Hepatocyte (in vitro differentiated cells): ENCODE results near the gene ITPA. TPM values are rescaled to one million over a fixed set of nuclear protein-coding genes. Genes with fewer than 3 reads are reported as not detected.

Experiments
- DNase-seq: peaks from one replicate; pipeline ENCODE4 v3.0.0-alpha.2; 2016; ENCODE audit warnings: low spot score
- H2AFZ ChIP-seq: fragments of 200-600 bp; sonication (generic); 2 replicates; pipeline ENCODE4 v1.6.0; 2016; ENCODE audit warnings: antibody characterized with exemption, mild to moderate bottlenecking
- H3K27ac ChIP-seq: fragments of 200-600 bp; sonication (generic); 2 replicates; pipeline ENCODE4 v1.5.1; 2016; ENCODE audit warnings: mild to moderate bottlenecking
- H3K27me3 ChIP-seq: fragments of 200-600 bp; sonication (generic); 2 replicates; pipeline ENCODE4 v1.6.1; 2016
- H3K36me3 ChIP-seq: fragments of 200-600 bp; sonication (generic); replicated peaks from 2 replicates; pipeline ENCODE4 v1.5.1; 2016; ENCODE audit warnings: low read depth; ENCODE audit not compliant: insufficient read depth
- H3K4me1 ChIP-seq: fragments of 200-600 bp; sonication (generic); 2 replicates; pipeline ENCODE4 v1.5.1; 2016; ENCODE audit warnings: mild to moderate bottlenecking, moderate library complexity; ENCODE audit not compliant: insufficient read depth
- H3K4me2 ChIP-seq: fragments of 200-600 bp; sonication (generic); 2 replicates; pipeline ENCODE4 v1.6.0; 2016
- H3K4me3 ChIP-seq: fragments of 200-600 bp; sonication (generic); 2 replicates; pipeline ENCODE4 v1.5.1; 2016; ENCODE audit warnings: mild to moderate bottlenecking
- H3K79me2 ChIP-seq: fragments of 200-600 bp; sonication (generic); 2 replicates; pipeline ENCODE4 v1.6.0; 2017; ENCODE audit warnings: mild to moderate bottlenecking
- H3K9me2 ChIP-seq: fragments of 200-600 bp; sonication (generic); replicated peaks from 2 replicates; pipeline ENCODE4 v1.6.0; 2017; ENCODE audit warnings: mild to moderate bottlenecking; ENCODE audit not compliant: insufficient read depth
- H3K9me3 ChIP-seq: fragments of 200-600 bp; sonication (generic); 2 replicates; pipeline ENCODE4 v1.5.1; 2016; ENCODE audit warnings: low read depth, mild to moderate bottlenecking
- H4K20me1 ChIP-seq: fragments of 200-600 bp; sonication (generic); 2 replicates; pipeline ENCODE4 v1.6.0; 2016; ENCODE audit warnings: mild to moderate bottlenecking; ENCODE audit not compliant: insufficient read depth, poor library complexity, severe bottlenecking
- EZH2 ChIP-seq: fragments of 200-600 bp; sonication (generic); IDR thresholded peaks from 2 replicates; pipeline ENCODE4 v1.6.1; 2016; ENCODE audit warnings: antibody characterized with exemption, mild to moderate bottlenecking, borderline replicate concordance
- EZH2phosphoT487 ChIP-seq: fragments of 200-600 bp; sonication (generic); IDR thresholded peaks from one replicate; pipeline ENCODE4 v1.6.1; 2018; ENCODE audit warnings: antibody characterized with exemption, mild to moderate bottlenecking, low read depth, moderate library complexity; ENCODE audit not compliant: unreplicated experiment, severe bottlenecking
- WGBS: methylation state at CpG from one replicate; pipeline ENCODE4 v1.1.6; 2016; ENCODE audit warnings: low lambda C conversion rate; ENCODE audit errors: missing lambda C conversion rate; 5-methylcytosine and 5-hydroxymethylcytosine counted together
- polyA plus RNA-seq: library from polyadenylated mRNA; unstranded; fragments of >200 nt; fragmentation: Nextera tagmentation; extraction: Ambion mirVana; gene quantifications from 2 replicates; pipeline ENCODE4 v1.2.1, GENCODE V29; 2016
- total RNA-seq: library from RNA; depleted of rRNA; stranded (reverse); fragments of >200 nt; gene quantifications from 2 replicates; pipeline ENCODE4 v1.2.3, GENCODE V29; 2014
- TF ChIP-seq, protein P1 (sequence below): fragments of 200-600 bp; sonication (generic); IDR thresholded peaks from 2 replicates; pipeline ENCODE4 v1.5.1; 2016; ENCODE audit warnings: antibody characterized with exemption, mild to moderate bottlenecking; ENCODE audit not compliant: poor library complexity

ITPA gene
- total and polyA plus RNA-seq, 2 experiments from 2014 or later, result 33.5 to 48.2 TPM

GRCh38 chr20:3188823-3189413, 20.4 kb upstream of the ITPA start:
- TF ChIP-seq EZH2phosphoT487, result no peak
- no peak for TF ChIP-seq EZH2
- TF ChIP-seq, protein P1, sequence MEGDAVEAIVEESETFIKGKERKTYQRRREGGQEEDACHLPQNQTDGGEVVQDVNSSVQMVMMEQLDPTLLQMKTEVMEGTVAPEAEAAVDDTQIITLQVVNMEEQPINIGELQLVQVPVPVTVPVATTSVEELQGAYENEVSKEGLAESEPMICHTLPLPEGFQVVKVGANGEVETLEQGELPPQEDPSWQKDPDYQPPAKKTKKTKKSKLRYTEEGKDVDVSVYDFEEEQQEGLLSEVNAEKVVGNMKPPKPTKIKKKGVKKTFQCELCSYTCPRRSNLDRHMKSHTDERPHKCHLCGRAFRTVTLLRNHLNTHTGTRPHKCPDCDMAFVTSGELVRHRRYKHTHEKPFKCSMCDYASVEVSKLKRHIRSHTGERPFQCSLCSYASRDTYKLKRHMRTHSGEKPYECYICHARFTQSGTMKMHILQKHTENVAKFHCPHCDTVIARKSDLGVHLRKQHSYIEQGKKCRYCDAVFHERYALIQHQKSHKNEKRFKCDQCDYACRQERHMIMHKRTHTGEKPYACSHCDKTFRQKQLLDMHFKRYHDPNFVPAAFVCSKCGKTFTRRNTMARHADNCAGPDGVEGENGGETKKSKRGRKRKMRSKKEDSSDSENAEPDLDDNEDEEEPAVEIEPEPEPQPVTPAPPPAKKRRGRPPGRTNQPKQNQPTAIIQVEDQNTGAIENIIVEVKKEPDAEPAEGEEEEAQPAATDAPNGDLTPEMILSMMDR, result no peak
- WGBS, result 93% methylated on average over 3 of the region's 3 CpGs
- Histone ChIP-seq H4K20me1 (no peaks in the 10 kb centered on the region), H3K9me2 (no peaks in the 10 kb centered on the region), H2AFZ (no peak overlapping the region), H3K9me3 (no peaks in the 10 kb centered on the region), H3K27ac (no peak overlapping the region), H3K4me1 (no peaks in the 10 kb centered on the region), H3K36me3 (no peaks in the 10 kb centered on the region), H3K4me3 (no peak overlapping the region), H3K79me2 (no peaks in the 10 kb centered on the region), H3K4me2 (no peak overlapping the region), H3K27me3 (no peaks in the 10 kb centered on the region)
- no peak for DNase-seq

DNA sequence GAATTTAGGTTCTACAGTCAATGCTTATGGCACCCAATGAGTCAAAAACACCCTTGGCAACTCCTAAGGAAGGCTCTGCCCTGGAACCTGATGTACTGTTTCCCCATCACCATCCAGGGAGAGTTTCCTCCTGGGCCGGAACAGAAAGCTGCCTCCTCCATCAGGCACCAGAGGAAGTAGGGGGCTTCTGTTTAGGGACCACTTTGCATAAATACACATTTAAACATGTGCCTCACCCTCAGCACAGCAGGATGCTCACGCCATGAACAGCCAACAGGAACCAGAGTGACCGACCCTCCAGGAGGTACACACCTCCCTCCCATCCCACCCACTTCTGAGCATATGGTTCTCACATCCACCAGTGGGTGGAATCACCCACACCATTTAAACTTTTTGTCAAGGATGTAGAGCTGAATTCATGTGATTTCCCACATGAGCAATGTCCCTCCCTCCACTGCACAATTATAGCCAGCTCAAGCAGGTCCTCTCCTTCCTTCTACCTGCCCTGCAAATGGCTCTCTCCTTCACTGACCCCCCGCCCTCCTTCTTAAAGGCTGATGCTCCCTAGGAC, 19.7 kb upstream of the ITPA start:
- WGBS, result 93% methylated on average over 4 of the region's 4 CpGs

DNA sequence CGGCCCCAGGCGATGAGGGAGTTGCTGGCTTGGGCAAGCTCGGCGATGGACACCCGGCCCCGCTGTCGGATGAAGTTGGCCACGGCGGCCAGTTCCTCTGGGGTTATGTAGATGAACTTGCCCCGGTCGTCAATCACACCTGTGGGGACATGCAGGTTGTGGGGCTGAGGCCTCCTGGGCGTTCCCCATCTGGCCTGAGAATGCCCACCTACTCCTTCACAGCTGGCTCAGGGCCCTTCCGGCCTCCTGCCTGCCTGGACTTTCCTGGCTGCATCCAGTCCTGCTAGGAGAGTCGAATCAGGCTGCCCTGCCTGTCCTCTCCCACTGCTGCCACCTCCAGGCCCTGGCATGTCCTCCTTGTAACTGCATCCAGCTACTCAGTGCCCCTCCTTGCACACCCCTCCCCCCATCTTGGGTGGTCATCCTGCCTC, 18.6 kb upstream of the ITPA start:
- Histone ChIP-seq H3K4me2 (no peak overlapping the region), H3K27me3 (no peaks in the 10 kb centered on the region), H3K27ac (no peak overlapping the region), H3K79me2 (no peaks in the 10 kb centered on the region), H2AFZ (no peak overlapping the region), H3K36me3 (no peaks in the 10 kb centered on the region), H3K4me1 (no peaks in the 10 kb centered on the region), H4K20me1 (no peaks in the 10 kb centered on the region), H3K9me2 (no peaks in the 10 kb centered on the region), H3K9me3 (no peaks in the 10 kb centered on the region), H3K4me3 (no peak overlapping the region)
- TF ChIP-seq, protein P1, result no peak
- TF ChIP-seq EZH2, result no peak
- no peak for TF ChIP-seq EZH2phosphoT487
- no peak for DNase-seq
- WGBS, result 94% methylated on average over 14 of the region's 14 CpGs

More for the DNA sequence above, 19.7 kb upstream of the ITPA start:
- H3K4me3 ChIP-seq, result no peak overlapping the region
- DNase-seq, result no peak
- H3K27ac ChIP-seq, result no peak overlapping the region
- no peak overlapping the region for H3K4me2 ChIP-seq
- H3K27me3 ChIP-seq, result no peaks in the 10 kb centered on the region
- no peak overlapping the region for H2AFZ ChIP-seq
- TF ChIP-seq EZH2, result no peak
- TF ChIP-seq EZH2phosphoT487, result no peak
- TF ChIP-seq, protein P1, result no peak
- no peaks in the 10 kb centered on the region for H3K4me1 ChIP-seq
- no peaks in the 10 kb centered on the region for H3K9me3 ChIP-seq
- no peaks in the 10 kb centered on the region for H3K36me3 ChIP-seq
- H3K9me2 ChIP-seq, result no peaks in the 10 kb centered on the region
- H3K79me2 ChIP-seq, result no peaks in the 10 kb centered on the region
- no peaks in the 10 kb centered on the region for H4K20me1 ChIP-seq
